Naive thymus-derived CD4-positive, alpha-beta T cell (primary cell): ENCODE data around the gene ARHGAP24. TPM values are rescaled to one million over a fixed set of nuclear protein-coding genes. Genes with fewer than 3 reads are reported as not detected.

Experiments
- ATAC-seq: fragments of 150-1000 bp; cut with Tn5 transposase; 2 replicates; pipeline ENCODE4 v1.10.0; 2021; ENCODE audit warnings: mild to moderate bottlenecking, moderate library complexity
- CTCF ChIA-PET: fragments of 350-600 bp; sonication (Branson Sonifier 250); formaldehyde crosslinking; loops from one replicate; lab custom pipeline; 2021; ENCODE audit warnings: antibody characterized with exemption; lab: Charles Lee
- POLR2A ChIA-PET: fragments of 350-600 bp; sonication (Branson Sonifier 250); formaldehyde crosslinking; loops from one replicate; lab custom pipeline; 2021; ENCODE audit warnings: antibody characterized with exemption, inconsistent platforms; lab: Charles Lee
- DNase-seq, 9 donors: peaks; one replicate each; pipeline versions ENCODE4 v3.0.0 to v3.0.0-alpha.2; 2020 to 2022; ENCODE audit warnings: mixed read lengths in 1 of 9
- H3K27ac ChIP-seq: one replicate; pipeline ENCODE4 v1.7.0; 2013; ENCODE audit warnings: mild to moderate bottlenecking, low read depth, low read length, moderate library complexity
- H3K27me3 ChIP-seq, 2 donors: one replicate each; pipeline ENCODE4 v1.7.0; 2013; ENCODE audit warnings: low read length in 2 of 2, mild to moderate bottlenecking in 2 of 2, moderate library complexity in 2 of 2; ENCODE audit not compliant: control insufficient read depth in 2 of 2, insufficient read depth in 2 of 2
- H3K36me3 ChIP-seq, 3 experiments: 1 replicate in 2 of 3; 2 replicates in 1 of 3; pipeline ENCODE4 v1.7.0; 2013; ENCODE audit warnings: low read length in 3 of 3, mild to moderate bottlenecking in 3 of 3, moderate library complexity in 1 of 3; ENCODE audit not compliant: insufficient read depth in 3 of 3, control insufficient read depth in 2 of 3
- H3K4me1 ChIP-seq, 2 donors: one replicate each; pipeline ENCODE4 v1.7.0; 2013; ENCODE audit warnings: low read length in 2 of 2, mild to moderate bottlenecking in 2 of 2, moderate library complexity in 1 of 2; ENCODE audit not compliant: control insufficient read depth in 2 of 2, insufficient read depth in 2 of 2
- H3K4me3 ChIP-seq: 2 replicates; pipeline ENCODE4 v1.7.0; 2013; ENCODE audit warnings: mild to moderate bottlenecking, low read length
- H3K9me3 ChIP-seq, 3 experiments: 1 replicate in 2 of 3; 2 replicates in 1 of 3; pipeline ENCODE4 v1.7.0; 2013; ENCODE audit warnings: low read length in 3 of 3; ENCODE audit not compliant: control insufficient read depth in 2 of 3
- H3K27ac Mint-ChIP-seq, 9 donors: one replicate each; pipeline ENCODE4 v1.8.0; 2020 to 2022; ENCODE audit warnings: mixed read lengths in 9 of 9, mild to moderate bottlenecking in 8 of 9, moderate library complexity in 5 of 9, inconsistent platforms in 2 of 9
- H3K27me3 Mint-ChIP-seq, 5 donors: one replicate each; pipeline ENCODE4 v1.8.0; 2021 to 2022; ENCODE audit warnings: mixed read lengths in 5 of 5, mild to moderate bottlenecking in 1 of 5
- H3K36me3 Mint-ChIP-seq, 5 donors: one replicate each; pipeline ENCODE4 v1.8.0; 2020 to 2022; ENCODE audit warnings: mixed read lengths in 5 of 5, mild to moderate bottlenecking in 3 of 5, inconsistent platforms in 1 of 5
- H3K4me1 Mint-ChIP-seq, 7 donors: one replicate each; pipeline ENCODE4 v1.8.0; 2020 to 2022; ENCODE audit warnings: mixed read lengths in 7 of 7, mild to moderate bottlenecking in 3 of 7, inconsistent platforms in 1 of 7
- H3K4me3 Mint-ChIP-seq, 10 donors: one replicate each; pipeline ENCODE4 v1.8.0; 2020 to 2022; ENCODE audit warnings: mild to moderate bottlenecking in 10 of 10, mixed read lengths in 10 of 10, moderate library complexity in 6 of 10, inconsistent platforms in 2 of 10
- H3K9me3 Mint-ChIP-seq, 11 donors: one replicate each; pipeline ENCODE4 v1.8.0; 2020 to 2022; ENCODE audit warnings: mixed read lengths in 11 of 11, mild to moderate bottlenecking in 4 of 11, inconsistent platforms in 1 of 11, moderate library complexity in 1 of 11
- intact Hi-C, 2 donors: fragments of 100-400 bp; cut with micrococcal nuclease; formaldehyde crosslinking; loops; one replicate each; pipeline ENCODE4 v1.15.1; 2023
- polyA plus RNA-seq, 2 donors: library from polyadenylated mRNA; unstranded; fragments of 300-500 nt; fragmentation: Illumina TruSeq; gene quantifications; one replicate each; pipeline ENCODE4 v1.2.3, GENCODE V29; 2021
- total RNA-seq, 6 experiments: library from RNA in 5 of 6; stranded (reverse) in 5 of 6; gene quantifications; 1 replicate in 5 of 6; 2 replicates in 1 of 6; pipeline ENCODE4 v1.2.3 and lab custom pipeline; 2021 to 2026

ARHGAP24 gene
- total and polyA plus RNA-seq, 7 experiments from 2014 or later, result 0.41 to 12.7 (median 1.3) TPM; not detected in 3

DNA sequence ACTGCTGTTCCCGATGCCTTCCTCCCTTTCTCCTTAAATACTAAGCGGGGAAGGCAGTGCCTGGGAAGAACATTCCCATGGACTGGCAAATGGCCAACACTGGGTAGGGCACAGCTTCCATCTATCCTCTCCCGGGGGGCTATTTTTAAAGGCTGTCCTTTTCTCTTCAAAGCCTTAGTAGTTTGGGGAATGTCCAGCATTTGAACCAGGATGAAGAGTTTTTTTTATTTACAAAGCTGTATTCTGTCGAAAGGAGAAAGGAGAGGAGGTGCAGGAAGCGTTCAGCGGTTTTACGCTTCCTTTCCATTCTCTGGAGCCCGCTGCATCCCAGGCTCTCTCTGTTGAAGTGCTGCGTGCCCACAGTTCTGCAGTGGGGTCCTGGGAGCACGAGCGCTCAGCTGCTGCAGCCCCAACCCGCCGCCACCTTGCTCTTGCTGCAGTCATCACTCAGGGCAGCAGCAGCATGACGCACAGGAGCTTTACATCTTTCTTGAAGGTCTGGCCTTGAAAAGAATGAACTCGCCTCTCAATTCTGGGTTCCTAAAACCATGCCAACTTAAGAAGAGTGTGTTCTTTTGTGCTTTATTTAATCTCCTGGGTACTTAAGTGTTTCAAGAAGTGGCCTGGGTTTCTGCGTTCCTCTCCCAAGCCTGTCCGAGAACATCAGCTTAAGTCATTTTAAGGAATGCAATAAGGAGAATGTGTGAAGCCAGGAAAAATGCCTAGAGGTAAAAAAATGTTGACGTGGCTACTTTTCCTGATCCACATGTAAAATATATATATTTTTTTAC lies 457.7 kb downstream of the ARHGAP24 start:
- ChIA-PET CTCF (no interaction called here), POLR2A (no interaction called here)
- Mint-ChIP-seq H3K27me3 (peaks cover 0 to 11% (median 7%) of the 10 kb centered on the region in 5 donors), H3K27ac (no peak overlapping the region), H3K36me3 (no peaks in the 10 kb centered on the region), H3K4me1 (peaks cover 0 to 15% (median 8%) of the 10 kb centered on the region in 7 donors), H3K9me3 (peaks cover 0 to 4% (median 0%) of the 10 kb centered on the region in 11 donors), H3K4me3 (no peak overlapping the region)
- no peaks in the 10 kb centered on the region for H3K9me3 ChIP-seq
- DNase-seq (no peak), ATAC-seq (no peak)
- H3K36me3 ChIP-seq, result no peaks in the 10 kb centered on the region
- intact Hi-C loops, result no loop called here
- H3K27ac ChIP-seq, result no peak overlapping the region
- H3K27me3 ChIP-seq, result no peaks in the 10 kb centered on the region
- no peaks in the 10 kb centered on the region for H3K4me1 ChIP-seq
- H3K4me3 ChIP-seq, result no peak overlapping the region

DNA sequence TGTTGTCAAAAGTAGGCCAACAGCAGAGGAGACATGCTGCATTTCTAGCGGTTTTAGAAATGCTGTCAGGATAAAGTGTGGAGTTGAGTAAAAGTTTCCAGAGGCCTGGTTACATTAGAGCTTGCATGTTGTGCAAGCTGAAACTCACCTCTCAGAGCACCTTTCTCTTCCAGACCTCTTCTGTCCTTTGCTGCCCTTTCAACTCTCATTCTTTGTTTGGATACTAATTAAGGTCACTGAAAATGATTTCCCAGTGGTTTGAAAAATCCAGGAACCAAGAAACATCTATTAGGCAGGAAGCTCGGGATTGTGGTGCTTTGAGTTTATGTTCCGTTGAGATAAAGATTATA lies 458.3 kb downstream of the ARHGAP24 start:
- Mint-ChIP-seq H3K27me3 (peaks cover 0 to 11% (median 7%) of the 10 kb centered on the region in 5 donors), H3K4me1 (peaks cover 0 to 15% (median 8%) of the 10 kb centered on the region in 7 donors), H3K4me3 (no peak overlapping the region), H3K36me3 (no peaks in the 10 kb centered on the region), H3K27ac (no peak overlapping the region), H3K9me3 (peaks cover 0 to 4% (median 0%) of the 10 kb centered on the region in 11 donors)
- ATAC-seq (no peak), DNase-seq (no peak)
- H3K27ac ChIP-seq, result no peak overlapping the region
- no peaks in the 10 kb centered on the region for H3K27me3 ChIP-seq
- intact Hi-C loops, result no loop called here
- CTCF ChIA-PET, result no interaction called here
- H3K4me1 ChIP-seq, result no peaks in the 10 kb centered on the region
- no peaks in the 10 kb centered on the region for H3K36me3 ChIP-seq
- no peaks in the 10 kb centered on the region for H3K9me3 ChIP-seq
- POLR2A ChIA-PET, result no interaction called here
- no peak overlapping the region for H3K4me3 ChIP-seq

DNA sequence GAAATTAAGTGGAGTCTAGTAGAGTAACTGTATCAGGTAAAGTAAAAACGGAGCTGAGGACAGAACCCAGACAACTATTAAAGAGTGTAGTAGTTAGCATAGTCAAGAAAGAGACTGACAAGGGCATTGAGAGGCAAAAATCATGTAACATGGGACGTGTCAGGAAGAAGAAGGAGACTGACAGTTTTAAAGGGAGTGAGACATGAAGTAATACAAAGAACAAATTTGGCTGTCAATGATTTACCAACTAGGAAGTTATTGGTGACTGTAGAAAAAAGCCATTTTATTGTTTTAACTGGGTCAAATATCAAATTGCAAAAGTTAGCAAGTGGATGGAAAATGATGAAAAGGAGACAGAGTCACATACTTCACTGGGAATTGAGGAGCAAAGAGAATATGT lies 462.6 kb downstream of the ARHGAP24 start:
- Histone ChIP-seq H3K27me3 (no peaks in the 10 kb centered on the region), H3K4me3 (no peak overlapping the region), H3K4me1 (no peaks in the 10 kb centered on the region), H3K27ac (no peak overlapping the region), H3K36me3 (no peaks in the 10 kb centered on the region), H3K9me3 (no peaks in the 10 kb centered on the region)
- Mint-ChIP-seq H3K27ac (no peak overlapping the region), H3K9me3 (peaks cover 0 to 4% (median 0%) of the 10 kb centered on the region in 11 donors), H3K4me3 (no peak overlapping the region), H3K27me3 (no peaks in the 10 kb centered on the region), H3K36me3 (no peaks in the 10 kb centered on the region), H3K4me1 (no peaks in the 10 kb centered on the region)
- ChIA-PET CTCF (no interaction called here), POLR2A (no interaction called here)
- intact Hi-C loops, result no loop called here
- no peak for DNase-seq
- no peak for ATAC-seq

DNA sequence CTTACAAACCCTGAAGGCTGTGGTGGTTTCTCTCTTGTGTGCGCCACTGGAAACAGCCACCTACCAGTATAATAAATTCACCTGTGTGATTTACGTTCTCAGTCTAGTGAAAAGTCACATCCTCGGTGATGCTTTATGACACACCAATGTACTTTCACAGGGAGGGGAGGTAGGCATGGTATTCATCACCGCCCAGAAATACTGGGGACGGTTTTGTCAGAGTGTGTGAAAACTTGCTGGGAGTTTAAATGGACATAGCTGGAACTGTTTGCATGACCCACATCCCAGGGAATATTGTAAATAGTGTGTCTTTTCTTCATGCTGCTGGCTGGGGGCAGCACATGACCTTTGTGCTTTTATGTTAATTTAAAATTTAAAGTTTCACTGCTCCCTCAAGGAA lies 463.1 kb downstream of the ARHGAP24 start:
- POLR2A ChIA-PET, result no interaction called here

GRCh38 chr4:85938902-85939301 lies 464.0 kb downstream of the ARHGAP24 start:
- no peaks in the 10 kb centered on the region for H3K27me3 ChIP-seq
- Mint-ChIP-seq H3K36me3 (no peaks in the 10 kb centered on the region), H3K27me3 (no peaks in the 10 kb centered on the region), H3K9me3 (peaks cover 0 to 4% (median 0%) of the 10 kb centered on the region in 11 donors), H3K27ac (no peak overlapping the region), H3K4me1 (no peaks in the 10 kb centered on the region), H3K4me3 (no peak overlapping the region)
- ChIA-PET CTCF (no interaction called here), POLR2A (no interaction called here)
- H3K4me1 ChIP-seq, result no peaks in the 10 kb centered on the region
- no peaks in the 10 kb centered on the region for H3K9me3 ChIP-seq
- no peak for DNase-seq
- H3K36me3 ChIP-seq, result no peaks in the 10 kb centered on the region
- intact Hi-C loops, result no loop called here
- H3K27ac ChIP-seq, result no peak overlapping the region
- no peak for ATAC-seq
- no peak overlapping the region for H3K4me3 ChIP-seq

More for the DNA sequence above, 463.1 kb downstream of the ARHGAP24 start:
- Histone ChIP-seq H3K36me3 (no peaks in the 10 kb centered on the region), H3K4me3 (no peak overlapping the region), H3K27ac (no peak overlapping the region), H3K27me3 (no peaks in the 10 kb centered on the region), H3K4me1 (no peaks in the 10 kb centered on the region), H3K9me3 (no peaks in the 10 kb centered on the region)
- CTCF ChIA-PET, result no interaction called here
- H3K27ac Mint-ChIP-seq, result no peak overlapping the region
- intact Hi-C loops, result no loop called here
- H3K36me3 Mint-ChIP-seq, result no peaks in the 10 kb centered on the region
- H3K27me3 Mint-ChIP-seq, result no peaks in the 10 kb centered on the region
- H3K4me3 Mint-ChIP-seq, result no peak overlapping the region
- no peak for DNase-seq
- H3K9me3 Mint-ChIP-seq, result peaks cover 0 to 4% (median 0%) of the 10 kb centered on the region in 11 donors
- H3K4me1 Mint-ChIP-seq, result no peaks in the 10 kb centered on the region
- no peak for ATAC-seq

DNA sequence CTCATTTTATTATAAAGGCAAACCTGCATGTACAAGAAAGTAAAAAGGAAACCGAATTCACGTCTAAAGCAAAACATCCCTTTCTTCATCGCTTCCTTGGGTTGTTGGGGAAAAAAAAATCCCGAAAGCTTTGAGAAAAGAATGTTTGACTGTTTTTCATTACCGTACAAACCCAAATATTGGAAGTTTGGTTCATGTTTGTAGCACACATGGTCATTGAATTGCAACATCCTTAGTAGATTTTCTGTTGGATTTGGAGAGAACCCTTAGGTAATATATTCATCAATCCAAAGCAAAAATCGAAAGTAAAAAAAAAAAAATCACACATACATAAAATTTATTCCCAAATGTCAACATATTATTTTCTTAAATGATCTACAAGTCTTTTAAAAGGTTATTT lies 464.6 kb downstream of the ARHGAP24 start:
- DNase-seq, result no peak
- Histone ChIP-seq H3K36me3 (no peaks in the 10 kb centered on the region), H3K4me1 (no peaks in the 10 kb centered on the region), H3K9me3 (no peaks in the 10 kb centered on the region), H3K4me3 (no peak overlapping the region), H3K27me3 (no peaks in the 10 kb centered on the region), H3K27ac (no peak overlapping the region)
- CTCF ChIA-PET, result no interaction called here
- POLR2A ChIA-PET, result no interaction called here
- H3K27me3 Mint-ChIP-seq, result no peaks in the 10 kb centered on the region
- intact Hi-C loops, result no loop called here
- no peak overlapping the region for H3K27ac Mint-ChIP-seq
- peaks cover 0 to 4% (median 0%) of the 10 kb centered on the region in 11 donors for H3K9me3 Mint-ChIP-seq
- no peaks in the 10 kb centered on the region for H3K4me1 Mint-ChIP-seq
- H3K4me3 Mint-ChIP-seq, result no peak overlapping the region
- no peaks in the 10 kb centered on the region for H3K36me3 Mint-ChIP-seq
- no peak for ATAC-seq

GRCh38 chr4:85940151-85940550 lies 465.2 kb downstream of the ARHGAP24 start:
- no peaks in the 10 kb centered on the region for H3K9me3 ChIP-seq
- H3K36me3 ChIP-seq, result no peaks in the 10 kb centered on the region
- POLR2A ChIA-PET, result no interaction called here
- Mint-ChIP-seq H3K4me1 (no peaks in the 10 kb centered on the region), H3K9me3 (peaks cover 0 to 4% (median 0%) of the 10 kb centered on the region in 11 donors), H3K36me3 (no peaks in the 10 kb centered on the region), H3K27ac (no peak overlapping the region), H3K27me3 (no peaks in the 10 kb centered on the region), H3K4me3 (no peak overlapping the region)
- no peak overlapping the region for H3K4me3 ChIP-seq
- CTCF ChIA-PET, result no interaction called here
- no peak for DNase-seq
- H3K4me1 ChIP-seq, result no peaks in the 10 kb centered on the region
- H3K27me3 ChIP-seq, result no peaks in the 10 kb centered on the region
- intact Hi-C loops, result no loop called here
- ATAC-seq, result no peak
- no peak overlapping the region for H3K27ac ChIP-seq
